ENCODE measurements around the gene BTBD9. TPM values are rescaled to one million over a fixed set of nuclear protein-coding genes. Genes with fewer than 3 reads are reported as not detected.

BTBD9 gene
- total and polyA plus RNA-seq, 2 donors (not counting 3 experiments of a cell fraction or from before 2014, with no cell fraction given) = 4.9 to 15.0 TPM

DNA sequence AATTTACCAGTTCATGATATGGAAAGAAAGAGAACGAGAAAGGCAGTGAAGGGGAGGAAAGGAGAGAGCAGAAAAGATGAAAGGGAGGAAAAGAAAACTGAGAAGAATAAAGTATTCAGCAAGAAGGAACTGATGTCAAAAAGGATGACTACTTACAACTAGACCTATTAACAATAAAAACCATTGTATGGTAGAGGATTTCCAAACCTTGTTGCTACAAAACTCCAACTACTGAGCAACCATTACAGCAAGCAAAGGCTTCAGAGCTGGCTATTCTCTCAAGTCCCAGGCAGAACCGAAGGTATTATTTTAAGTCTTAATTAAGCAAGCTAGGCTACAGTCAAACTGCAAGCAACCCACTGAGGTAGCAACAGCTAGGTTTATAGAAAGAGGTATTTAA, 142.2 kb downstream of the BTBD9 start:
- dilution Hi-C loops (cut with MboI; ENCODE audit: extremely low pct_ligation_motif_present, low sequenced_read_pairs) = no loop called here
- ChIA-PET CTCF (interaction anchor here (0.7 to 1.7 kb wide), 5 partner anchors 70 to 464 kb away, joined by 3 to 6 read pairs (median 3); no protein-coding TSS in a partner anchor), POLR2A (no interaction called here)
- no TSS peak for BruUV-seq (replicated peaks)
- no peaks in the 10 kb centered on the region for H4K20me1 ChIP-seq (replicated peaks; ENCODE audit: control insufficient read depth, extremely low read depth, insufficient read depth, low read length)
- no peak overlapping the region for H3K9ac ChIP-seq (replicated peaks; ENCODE audit: extremely low read depth, insufficient read depth, low read length)
- no peaks in the 10 kb centered on the region for H3K79me2 ChIP-seq (ENCODE audit: control insufficient read depth, insufficient read depth, low read length)
- FAIRE-seq (no peak), DNase-seq (ENCODE audit: low read depth, low spot score) (no peak)
- H3K36me3 ChIP-seq (ENCODE audit: control insufficient read depth in 2 of 2, extremely low read depth in 1 of 2, insufficient read depth in 2 of 2, low read length in 2 of 2) = no peaks in the 10 kb centered on the region
- no peak overlapping the region for H3K27ac ChIP-seq (ENCODE audit: insufficient read depth, low read depth, low read length)
- H3K4me3 ChIP-seq (replicated peaks in 1 of 3; ENCODE audit: insufficient read depth in 1 of 3, low read depth in 1 of 3, low read length in 3 of 3) = no peak overlapping the region
- H2AFZ ChIP-seq (ENCODE audit: low read depth, low read length) = no peak overlapping the region
- H3K9me1 ChIP-seq (replicated peaks; ENCODE audit: control insufficient read depth, extremely low read depth, insufficient read depth, low read length) = no peaks in the 10 kb centered on the region
- TF ChIP-seq MAX (IDR thresholded peaks at IDR 0.05; ENCODE audit: insufficient read depth, insufficient read length) (no peak), EZH2 (IDR thresholded peaks at IDR 0.05; ENCODE audit: borderline replicate concordance, low read depth, low read length, severe bottlenecking) (no peak)
- no peaks in the 10 kb centered on the region for H3K9me3 ChIP-seq (replicated peaks; ENCODE audit: control insufficient read depth, insufficient read depth, low read length)
- H3K4me1 ChIP-seq (ENCODE audit: control insufficient read depth, extremely low read depth, insufficient read depth, low read length) = no peaks in the 10 kb centered on the region
- H3K27me3 ChIP-seq (ENCODE audit: control insufficient read depth in 2 of 2, insufficient read depth in 2 of 2, low read length in 2 of 2) = no peaks in the 10 kb centered on the region
- intact Hi-C loops (cut with micrococcal nuclease) = no loop called here
- H3K4me2 ChIP-seq (ENCODE audit: insufficient read depth, low read length) = no peak overlapping the region

DNA sequence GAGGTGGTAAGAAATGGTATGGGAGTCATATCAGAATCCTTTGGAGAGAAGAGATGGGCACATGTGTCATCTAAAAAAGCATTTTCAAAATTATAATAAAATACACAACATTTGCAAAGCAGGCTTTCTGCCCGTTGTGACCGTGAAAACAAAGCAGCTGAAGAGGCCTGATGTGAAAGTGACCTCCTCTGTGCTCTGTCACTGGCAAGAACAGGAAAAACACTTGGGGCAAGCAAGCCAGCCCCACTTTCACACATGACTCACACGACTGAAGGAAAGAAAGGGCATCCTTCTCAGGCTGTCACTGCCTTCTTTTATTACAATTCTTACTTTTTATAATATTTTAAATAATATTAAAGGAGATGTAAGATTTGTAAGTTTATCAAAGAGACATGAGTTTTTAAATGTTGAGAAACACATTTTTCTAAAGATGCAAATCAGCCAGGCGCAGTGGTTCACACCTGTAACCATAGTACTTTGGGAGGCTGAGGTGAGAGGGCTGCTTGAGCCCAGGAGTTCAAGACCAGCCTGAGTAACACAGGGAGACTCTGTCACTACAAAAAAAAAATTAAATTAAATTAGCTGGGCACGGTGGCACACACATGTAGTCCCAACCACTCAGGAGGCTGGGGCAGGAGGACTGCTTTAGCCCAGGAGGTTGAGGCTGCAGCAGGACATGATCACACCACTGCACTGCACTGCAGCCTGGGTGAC, 143.7 kb downstream of the BTBD9 start:
- Histone ChIP-seq H3K9me1 (replicated peaks; ENCODE audit: control insufficient read depth, extremely low read depth, insufficient read depth, low read length) (no peaks in the 10 kb centered on the region), H3K79me2 (ENCODE audit: control insufficient read depth, insufficient read depth, low read length) (no peaks in the 10 kb centered on the region), H3K27ac (ENCODE audit: insufficient read depth, low read depth, low read length) (no peak overlapping the region), H2AFZ (ENCODE audit: low read depth, low read length) (no peak overlapping the region), H3K27me3 (ENCODE audit: control insufficient read depth in 2 of 2, insufficient read depth in 2 of 2, low read length in 2 of 2) (no peaks in the 10 kb centered on the region), H3K9me3 (replicated peaks; ENCODE audit: control insufficient read depth, insufficient read depth, low read length) (no peaks in the 10 kb centered on the region), H3K4me3 (replicated peaks in 1 of 3; ENCODE audit: insufficient read depth in 1 of 3, low read depth in 1 of 3, low read length in 3 of 3) (no peak overlapping the region), H3K4me1 (ENCODE audit: control insufficient read depth, extremely low read depth, insufficient read depth, low read length) (no peaks in the 10 kb centered on the region), H4K20me1 (replicated peaks; ENCODE audit: control insufficient read depth, extremely low read depth, insufficient read depth, low read length) (no peaks in the 10 kb centered on the region), H3K9ac (replicated peaks; ENCODE audit: extremely low read depth, insufficient read depth, low read length) (no peak overlapping the region), H3K4me2 (ENCODE audit: insufficient read depth, low read length) (no peak overlapping the region), H3K36me3 (ENCODE audit: control insufficient read depth in 2 of 2, extremely low read depth in 1 of 2, insufficient read depth in 2 of 2, low read length in 2 of 2) (no peaks in the 10 kb centered on the region)
- FAIRE-seq (no peak), DNase-seq (ENCODE audit: low read depth, low spot score) (peak; percentile 41)
- intact Hi-C loops (cut with micrococcal nuclease) = loop anchor here (2.0 kb wide), 3 partner anchors 75 to 791 kb away; no protein-coding TSS in a partner anchor
- POLR2A ChIA-PET = interaction anchor here (0.7 kb wide), 1 partner anchor 967 kb away, joined by 3 read pairs; no protein-coding TSS in a partner anchor
- no TSS peak for BruUV-seq (replicated peaks)
- CTCF ChIA-PET = interaction anchor here (1.0 to 1.7 kb wide), 2 partner anchors 71 to 74 kb away, joined by 3 to 6 read pairs; no protein-coding TSS in a partner anchor
- TF ChIP-seq CTCF (IDR thresholded peaks at IDR 0.05; ENCODE audit: extremely low read depth in 1 of 2, insufficient read depth in 1 of 2, low read depth in 1 of 2, low read length in 2 of 2) (no peak), EZH2 (IDR thresholded peaks at IDR 0.05; ENCODE audit: borderline replicate concordance, low read depth, low read length, severe bottlenecking) (no peak), GATA2 (IDR thresholded peaks at IDR 0.05; ENCODE audit: insufficient read depth, insufficient read length, low read depth, low read length) (no peak), FOS (IDR thresholded peaks at IDR 0.05; ENCODE audit: borderline replicate concordance, insufficient read depth, low read length) (no peak), MAX (IDR thresholded peaks at IDR 0.05; ENCODE audit: insufficient read depth, insufficient read length) (no peak), JUN (IDR thresholded peaks at IDR 0.05; ENCODE audit: borderline replicate concordance, insufficient read depth, insufficient read length, low read depth) (no peak), POLR2A (IDR thresholded peaks at IDR 0.05; ENCODE audit: low read depth, low read length) (no peak), MYC (IDR thresholded peaks at IDR 0.05; ENCODE audit: low read depth, low read length) (no peak), POLR2AphosphoS5 (IDR thresholded peaks at IDR 0.05; ENCODE audit: insufficient read depth, low read depth, low read length) (no peak)
- dilution Hi-C loops (cut with MboI; ENCODE audit: extremely low pct_ligation_motif_present, low sequenced_read_pairs) = no loop called here

Data from endothelial cell of umbilical vein (primary cell).